Measurements from ENCODE around the gene TICRR. TPM values are rescaled to one million over a fixed set of nuclear protein-coding genes. Genes with fewer than 3 reads are reported as not detected.

Gene TICRR
- total and polyA plus RNA-seq, 2 of the 4 experiments (the other 2 are of a cell fraction): 3.0 to 4.2 TPM

- no peak overlapping the region for H4K5ac ChIP-seq (ENCODE audit: low read depth, low read length)
- H3K4me3 ChIP-seq (ENCODE audit: insufficient read depth, low read depth, low read length): no peak overlapping the region
- no peak overlapping the region for H3K14ac ChIP-seq (replicated peaks; ENCODE audit: low read depth, low read length)
- H3K79me1 ChIP-seq (ENCODE audit: low read depth in 1 of 2, low read length in 2 of 2): no peaks in the 10 kb centered on the region
- dilution Hi-C loops (cut with HindIII; ENCODE audit: low sequenced_read_pairs, unreplicated experiment): no loop called here
- no peaks in the 10 kb centered on the region for H3K27me3 ChIP-seq (ENCODE audit: control insufficient read depth, insufficient read depth, low read length)
- H3K9me3 ChIP-seq (ENCODE audit: control insufficient read depth, insufficient read depth, low read length): no peaks in the 10 kb centered on the region
- no peak overlapping the region for H2AK9ac ChIP-seq (replicated peaks; ENCODE audit: low read depth, low read length, poor library complexity)
- DNase-seq (no peak), ATAC-seq (ENCODE audit: low read depth) (no peak)
- BruUV-seq (replicated peaks): no TSS peak
- H2AFZ ChIP-seq (replicated peaks; ENCODE audit: low read length, poor library complexity): no peak overlapping the region
- H2BK120ac ChIP-seq (ENCODE audit: low read depth, low read length): no peak overlapping the region
- H3K4me2 ChIP-seq (ENCODE audit: low read depth, low read length): no peak overlapping the region
- H4K91ac ChIP-seq (ENCODE audit: insufficient read depth, low read depth, low read length): no peak overlapping the region
- H2BK15ac ChIP-seq (ENCODE audit: low read depth, low read length): no peak overlapping the region
- no peak for TF ChIP-seq RAD21 (IDR thresholded peaks at IDR 0.05; ENCODE audit: low read length)
- TF ChIP-seq MAFK (IDR thresholded peaks at IDR 0.05; ENCODE audit: low read depth, low read length): no peak
- TF ChIP-seq CEBPB (IDR thresholded peaks at IDR 0.05; ENCODE audit: low read depth, low read length): no peak
- TF ChIP-seq SMC3 (IDR thresholded peaks at IDR 0.05; ENCODE audit: low read depth, low read length): no peak
- TF ChIP-seq, protein P1, sequence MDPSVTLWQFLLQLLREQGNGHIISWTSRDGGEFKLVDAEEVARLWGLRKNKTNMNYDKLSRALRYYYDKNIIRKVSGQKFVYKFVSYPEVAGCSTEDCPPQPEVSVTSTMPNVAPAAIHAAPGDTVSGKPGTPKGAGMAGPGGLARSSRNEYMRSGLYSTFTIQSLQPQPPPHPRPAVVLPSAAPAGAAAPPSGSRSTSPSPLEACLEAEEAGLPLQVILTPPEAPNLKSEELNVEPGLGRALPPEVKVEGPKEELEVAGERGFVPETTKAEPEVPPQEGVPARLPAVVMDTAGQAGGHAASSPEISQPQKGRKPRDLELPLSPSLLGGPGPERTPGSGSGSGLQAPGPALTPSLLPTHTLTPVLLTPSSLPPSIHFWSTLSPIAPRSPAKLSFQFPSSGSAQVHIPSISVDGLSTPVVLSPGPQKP (IDR thresholded peaks at IDR 0.05; ENCODE audit: borderline replicate concordance, low read depth, low read length): no peak
- no peak for TF ChIP-seq FOS (IDR thresholded peaks at IDR 0.05; ENCODE audit: low read depth, low read length)
- TF ChIP-seq RCOR1 (IDR thresholded peaks at IDR 0.05; ENCODE audit: insufficient replicate concordance, low read length): no peak
- no peak for TF ChIP-seq RFX5 (IDR thresholded peaks at IDR 0.05; ENCODE audit: low read depth, low read length)
- H2AK5ac ChIP-seq (ENCODE audit: low read depth, low read length): no peak overlapping the region
- intact Hi-C loops (cut with micrococcal nuclease): no loop called here
- H3K18ac ChIP-seq (ENCODE audit: low read depth, low read length): no peak overlapping the region
- CTCF ChIA-PET: no interaction called here
- H3K27ac ChIP-seq (ENCODE audit: insufficient read depth, low read length): no peak overlapping the region
- no peaks in the 10 kb centered on the region for H4K20me1 ChIP-seq (ENCODE audit: insufficient read depth, low read length)
- H3K4me1 ChIP-seq (ENCODE audit: control insufficient read depth, insufficient read depth, low read length): peaks cover 3% of the 10 kb centered on the region
- no peak overlapping the region for H3K23ac ChIP-seq (ENCODE audit: low read depth, low read length)
- 78% methylated on average over 7 of the region's 9 CpGs; no CpG with 5 or more reads in 1 of the 2 experiments for WGBS, 2 experiments (ENCODE audit: extremely low coverage in 2 of 2, insufficient read length in 1 of 2)
- in situ Hi-C loops (cut with MboI; ENCODE audit: low sequenced_read_pairs): no loop called here
- no peak overlapping the region for H2BK5ac ChIP-seq (ENCODE audit: low read depth, low read length, poor library complexity, severe bottlenecking)
- no peak overlapping the region for H3K56ac ChIP-seq (ENCODE audit: extremely low read depth, insufficient read depth, low read length)
- H3K36me3 ChIP-seq (ENCODE audit: control insufficient read depth, insufficient read depth, low read length): no peaks in the 10 kb centered on the region
- no peak overlapping the region for H4K8ac ChIP-seq (ENCODE audit: low read depth in 2 of 2, low read length in 2 of 2)
- POLR2A ChIA-PET (ENCODE audit: unreplicated experiment): no interaction called here
- peaks cover 9% of the 10 kb centered on the region; the same call in 1 of the 2 replicates for H3K9me1 ChIP-seq (ENCODE audit: insufficient read depth, low read length)
- H3K4ac ChIP-seq (ENCODE audit: low read depth, low read length): no peak overlapping the region
- H2BK20ac ChIP-seq (ENCODE audit: low read depth, low read length): no peak overlapping the region
- H3K9ac ChIP-seq (ENCODE audit: low read depth, low read length): no peak overlapping the region
Observed at GRCh38 chr15:89669309-89669865, 94.1 kb downstream of the TICRR start.
